OCI-LY3 (cell line): Measurements from ENCODE around the gene CIAO3.

Experiments used
- H2AFZ ChIP-seq: fragments of 200-600, 300-600 bp; shearing (Covaris generic); 2 replicates; pipeline ENCODE4 v1.6.0; 2014; ENCODE audit warnings: antibody characterized with exemption, low read depth, low read length
- H3K27ac ChIP-seq: fragments of 200-600, 300-600 bp; sonication (generic); 2 replicates; pipeline ENCODE4 v1.5.1; 2014; ENCODE audit warnings: mild to moderate bottlenecking, low read length, moderate library complexity, mixed read lengths
- H3K27me3 ChIP-seq: fragments of 200-600, 300-600 bp; sonication (generic); 2 replicates; pipeline ENCODE4 v1.6.1; 2014; ENCODE audit warnings: low read depth, low read length, mixed read lengths
- H3K36me3 ChIP-seq: fragments of 200-600, 300-600 bp; sonication (generic); replicated peaks from 2 replicates; pipeline ENCODE3; 2014; ENCODE audit warnings: low read depth, low read length, mixed read lengths
- H3K4me1 ChIP-seq: fragments of 300-600, 200-600 bp; sonication (generic); 2 replicates; pipeline ENCODE4 v1.6.1; 2014; ENCODE audit warnings: low read length, mixed read lengths
- H3K4me2 ChIP-seq: fragments of 200-600, 300-600 bp; sonication (generic); 2 replicates; pipeline ENCODE4 v1.6.1; 2014; ENCODE audit warnings: low read length, mixed read lengths
- H3K4me3 ChIP-seq: fragments of 300-600, 200-600 bp; sonication (generic); 2 replicates; pipeline ENCODE4 v1.5.1; 2014; ENCODE audit warnings: antibody characterized with exemption, mild to moderate bottlenecking, low read length, moderate library complexity
- H3K79me2 ChIP-seq: fragments of 300-600, 200-600 bp; shearing (Covaris generic); 2 replicates; pipeline ENCODE4 v1.6.1; 2014; ENCODE audit warnings: mild to moderate bottlenecking, low read length, mixed read lengths
- H3K9ac ChIP-seq: fragments of 300-600, 200-600 bp; shearing (Covaris generic); 2 replicates; pipeline ENCODE4 v1.6.0; 2014; ENCODE audit warnings: mild to moderate bottlenecking, low read length, moderate library complexity
- H3K9me3 ChIP-seq: fragments of 200-600, 300-600 bp; shearing (Covaris generic); 2 replicates; pipeline ENCODE4 v1.6.1; 2014; ENCODE audit warnings: low read length, mixed read lengths; ENCODE audit not compliant: insufficient read depth
- H4K20me1 ChIP-seq: fragments of 200-600, 300-600 bp; sonication (generic); 2 replicates; pipeline ENCODE4 v1.6.1; 2016; ENCODE audit warnings: low read length, mixed read lengths; ENCODE audit not compliant: insufficient read depth
- CTCF ChIP-seq: fragments of 200-600, 300-600 bp; sonication (generic); IDR thresholded peaks from 2 replicates; pipeline ENCODE4 v1.5.1; 2014; ENCODE audit warnings: antibody characterized with exemption, low read length, low read depth
- EZH2phosphoT487 ChIP-seq: fragments of 200-600 bp; shearing (Covaris generic); IDR thresholded peaks from 2 replicates; pipeline ENCODE4 v1.6.1; 2018; ENCODE audit warnings: antibody characterized with exemption, mixed run types, low read depth

The CIAO3 gene

DNA sequence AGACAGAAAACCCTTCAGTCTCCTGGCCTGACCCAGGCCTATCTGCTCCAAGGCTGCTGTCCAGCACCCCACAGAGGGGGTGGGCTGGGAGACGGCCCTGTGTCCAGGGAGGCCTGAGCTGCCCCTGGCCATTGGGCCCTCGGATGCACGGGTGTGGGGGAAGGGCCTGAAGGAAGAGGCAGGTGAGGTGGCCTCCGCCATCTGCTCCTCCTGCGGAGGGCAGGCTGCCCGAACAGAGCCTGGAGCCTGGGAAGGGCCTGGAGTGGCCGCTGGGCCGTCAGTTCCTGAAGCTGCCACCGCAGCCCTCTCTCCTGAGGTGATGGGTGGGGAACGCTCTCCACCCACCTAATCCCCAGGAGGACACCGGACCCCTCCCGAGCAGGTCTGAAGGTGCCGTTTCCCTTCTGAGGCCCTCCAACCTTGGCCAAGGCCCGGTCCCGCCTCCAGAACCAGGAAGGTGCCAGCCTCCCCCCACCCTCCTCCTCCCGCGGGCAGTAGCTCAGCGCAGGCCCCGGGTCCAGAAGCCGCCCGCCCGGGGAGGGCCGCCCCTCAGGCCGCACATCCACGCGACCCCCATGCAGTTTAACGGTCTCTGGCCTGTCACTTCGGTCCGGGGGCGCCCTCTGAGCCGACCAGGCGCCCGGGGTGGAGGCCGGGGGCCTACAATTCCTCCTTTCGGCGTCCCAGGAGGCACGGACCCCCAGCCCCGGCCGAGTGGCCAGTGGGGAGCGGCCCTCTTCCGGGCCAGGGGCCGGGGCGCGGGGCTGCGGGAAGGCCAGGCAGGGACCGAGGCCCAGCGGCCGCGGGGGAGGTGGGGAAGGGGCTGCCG is 36.0 kb downstream of the CIAO3 start:
- H3K27ac ChIP-seq, result no peak overlapping the region
- no peaks in the 10 kb centered on the region for H3K79me2 ChIP-seq
- TF ChIP-seq CTCF (no peak), EZH2phosphoT487 (no peak)
- no peak overlapping the region for H3K4me2 ChIP-seq
- no peaks in the 10 kb centered on the region for H3K36me3 ChIP-seq
- H3K9ac ChIP-seq, result no peak overlapping the region
- H3K4me3 ChIP-seq, result no peak overlapping the region
- H3K9me3 ChIP-seq, result no peaks in the 10 kb centered on the region
- no peak overlapping the region for H2AFZ ChIP-seq
- H4K20me1 ChIP-seq, result no peaks in the 10 kb centered on the region
- no peaks in the 10 kb centered on the region for H3K4me1 ChIP-seq
- peaks cover 5% of the 10 kb centered on the region; the same call in 1 of the 2 replicates for H3K27me3 ChIP-seq

GRCh38 chr16:704047-704446 is 36.8 kb downstream of the CIAO3 start:
- Histone ChIP-seq H2AFZ (no peak overlapping the region), H3K4me1 (no peaks in the 10 kb centered on the region), H3K4me2 (no peak overlapping the region), H3K79me2 (no peaks in the 10 kb centered on the region), H3K9ac (no peak overlapping the region), H3K4me3 (no peak overlapping the region), H3K9me3 (no peaks in the 10 kb centered on the region), H3K36me3 (no peaks in the 10 kb centered on the region), H4K20me1 (no peaks in the 10 kb centered on the region), H3K27me3 (no peaks in the 10 kb centered on the region), H3K27ac (no peak overlapping the region)
- no peak for TF ChIP-seq CTCF
- no peak for TF ChIP-seq EZH2phosphoT487

DNA sequence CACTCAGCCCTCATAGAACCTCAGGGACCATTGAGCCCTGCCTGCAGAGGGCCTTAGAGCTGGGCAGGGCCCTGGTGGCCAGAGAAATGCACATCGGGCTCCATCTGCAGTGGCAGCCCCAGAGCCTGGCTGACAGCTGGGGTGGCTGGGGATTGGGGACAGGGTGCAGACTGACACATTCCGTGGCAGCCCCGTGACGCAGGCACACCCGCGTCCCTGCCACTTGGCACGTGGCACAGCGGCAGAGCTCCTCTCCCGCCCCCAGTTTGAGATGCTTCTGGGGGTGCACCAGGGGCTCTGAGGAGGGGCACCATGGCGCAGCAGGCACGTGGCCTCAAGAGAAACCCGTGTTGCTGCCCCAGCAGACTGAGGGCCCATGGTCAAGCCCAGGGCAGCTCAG is 37.4 kb downstream of the CIAO3 start:
- H3K9ac ChIP-seq, result no peak overlapping the region
- no peak overlapping the region for H3K27ac ChIP-seq
- H3K79me2 ChIP-seq, result no peaks in the 10 kb centered on the region
- H3K27me3 ChIP-seq, result no peaks in the 10 kb centered on the region
- no peak for TF ChIP-seq CTCF
- TF ChIP-seq EZH2phosphoT487, result no peak
- no peaks in the 10 kb centered on the region for H3K9me3 ChIP-seq
- no peaks in the 10 kb centered on the region for H4K20me1 ChIP-seq
- H3K36me3 ChIP-seq, result no peaks in the 10 kb centered on the region
- H2AFZ ChIP-seq, result no peak overlapping the region
- no peaks in the 10 kb centered on the region for H3K4me1 ChIP-seq
- H3K4me3 ChIP-seq, result no peak overlapping the region
- H3K4me2 ChIP-seq, result no peak overlapping the region

DNA sequence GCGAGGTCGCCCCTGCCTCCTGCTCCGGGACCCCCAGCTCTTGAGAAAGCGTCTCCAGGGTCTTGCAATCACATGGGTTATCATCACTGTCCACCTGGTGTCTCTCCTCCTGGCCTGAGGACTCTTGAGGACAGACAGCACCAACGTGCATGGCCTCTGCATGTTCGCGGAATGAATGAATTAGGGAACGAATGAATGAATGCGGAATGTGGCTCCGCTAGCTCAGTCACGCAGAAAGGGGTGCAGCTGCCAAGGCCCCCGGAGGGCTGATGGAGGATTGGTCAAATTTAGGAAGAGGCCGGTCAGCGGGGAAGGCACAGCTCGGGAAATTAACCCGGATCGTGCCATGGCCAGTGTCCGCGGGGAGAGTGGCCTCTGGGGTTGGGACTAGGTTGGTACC is 38.5 kb downstream of the CIAO3 start:
- no peaks in the 10 kb centered on the region for H3K27me3 ChIP-seq
- H2AFZ ChIP-seq, result no peak overlapping the region
- no peak for TF ChIP-seq EZH2phosphoT487
- no peak for TF ChIP-seq CTCF
- no peak overlapping the region for H3K4me2 ChIP-seq
- H3K4me3 ChIP-seq, result no peak overlapping the region
- H3K9ac ChIP-seq, result no peak overlapping the region
- no peaks in the 10 kb centered on the region for H3K4me1 ChIP-seq
- no peaks in the 10 kb centered on the region for H3K36me3 ChIP-seq
- H3K79me2 ChIP-seq, result no peaks in the 10 kb centered on the region
- H3K27ac ChIP-seq, result no peak overlapping the region
- no peaks in the 10 kb centered on the region for H3K9me3 ChIP-seq
- H4K20me1 ChIP-seq, result no peaks in the 10 kb centered on the region
